Vagina (tissue), 2 donors: ENCODE data around the gene FBLN1.
A peak's percentile ranks its signal among the peaks of the same experiment; 100 is the strongest.

Experiments
- POLR2AphosphoS5 ChIP-seq, 2 donors: sonication (generic); formaldehyde crosslinking; IDR thresholded peaks; one replicate each; pipeline ENCODE4 v1.9.0; 2017; ENCODE audit warnings: antibody characterized with exemption in 2 of 2, mild to moderate bottlenecking in 2 of 2, low read depth in 1 of 2; ENCODE audit not compliant: insufficient read depth in 1 of 2
- TF ChIP-seq, protein P1 (sequence below), 3 experiments: fragments of 450-650 bp in 2 of 3; fragments of 200-600 bp in 1 of 3; sonication (generic) in 1 of 3; IDR thresholded peaks; one replicate each; pipeline ENCODE4 v1.5.1; 2017 to 2019; ENCODE audit warnings: antibody characterized with exemption in 3 of 3, mild to moderate bottlenecking in 2 of 3, moderate library complexity in 2 of 3

GRCh38 chr22:45638834-45639746 is 136.4 kb downstream of the FBLN1 start:
- TF ChIP-seq, protein P1, sequence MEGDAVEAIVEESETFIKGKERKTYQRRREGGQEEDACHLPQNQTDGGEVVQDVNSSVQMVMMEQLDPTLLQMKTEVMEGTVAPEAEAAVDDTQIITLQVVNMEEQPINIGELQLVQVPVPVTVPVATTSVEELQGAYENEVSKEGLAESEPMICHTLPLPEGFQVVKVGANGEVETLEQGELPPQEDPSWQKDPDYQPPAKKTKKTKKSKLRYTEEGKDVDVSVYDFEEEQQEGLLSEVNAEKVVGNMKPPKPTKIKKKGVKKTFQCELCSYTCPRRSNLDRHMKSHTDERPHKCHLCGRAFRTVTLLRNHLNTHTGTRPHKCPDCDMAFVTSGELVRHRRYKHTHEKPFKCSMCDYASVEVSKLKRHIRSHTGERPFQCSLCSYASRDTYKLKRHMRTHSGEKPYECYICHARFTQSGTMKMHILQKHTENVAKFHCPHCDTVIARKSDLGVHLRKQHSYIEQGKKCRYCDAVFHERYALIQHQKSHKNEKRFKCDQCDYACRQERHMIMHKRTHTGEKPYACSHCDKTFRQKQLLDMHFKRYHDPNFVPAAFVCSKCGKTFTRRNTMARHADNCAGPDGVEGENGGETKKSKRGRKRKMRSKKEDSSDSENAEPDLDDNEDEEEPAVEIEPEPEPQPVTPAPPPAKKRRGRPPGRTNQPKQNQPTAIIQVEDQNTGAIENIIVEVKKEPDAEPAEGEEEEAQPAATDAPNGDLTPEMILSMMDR (IDR thresholded peaks at IDR 0.05): no peak
- peak in 1 of 2 donors; percentile 79 for TF ChIP-seq POLR2AphosphoS5 (IDR thresholded peaks at IDR 0.05; ENCODE audit: insufficient read depth in 1 of 2, low read depth in 1 of 2)
